GM18526 (cell line): ENCODE results near the gene SREBF2.

Source experiments
- POLR2A ChIP-seq: IDR thresholded peaks from 3 replicates; pipeline ENCODE4 v1.6.1; 2011; ENCODE audit not compliant: insufficient read length; ENCODE audit errors: extremely low read depth

SREBF2 gene

GRCh38 chr22:41913040-41913719 is 80.3 kb downstream of the SREBF2 start:
- TF ChIP-seq POLR2A = no peak

GRCh38 chr22:41913842-41914534 is 81.1 kb downstream of the SREBF2 start:
- TF ChIP-seq POLR2A = no peak

DNA sequence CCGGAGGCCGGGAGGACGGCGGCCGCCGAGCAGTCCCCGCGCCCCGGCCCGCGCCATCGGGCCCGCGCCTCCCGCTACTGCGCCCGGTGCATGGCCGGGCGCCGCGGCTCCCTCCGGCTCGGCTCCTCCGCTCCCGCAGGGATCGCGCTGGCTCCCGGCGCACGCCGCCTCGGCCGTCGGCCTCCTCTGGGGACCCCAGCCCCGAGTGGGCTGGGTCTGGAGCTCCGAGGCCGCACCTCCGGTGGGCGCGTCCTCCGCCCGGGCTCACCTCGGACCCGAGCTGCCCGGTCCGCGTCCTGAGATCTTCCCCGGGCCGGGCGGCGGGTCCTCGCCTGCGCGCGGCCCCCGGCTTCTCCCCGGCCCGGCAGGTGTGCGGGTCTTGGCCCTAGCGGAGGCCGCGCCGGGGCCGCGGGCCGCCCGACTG is 81.7 kb downstream of the SREBF2 start:
- TF ChIP-seq POLR2A = no peak

DNA sequence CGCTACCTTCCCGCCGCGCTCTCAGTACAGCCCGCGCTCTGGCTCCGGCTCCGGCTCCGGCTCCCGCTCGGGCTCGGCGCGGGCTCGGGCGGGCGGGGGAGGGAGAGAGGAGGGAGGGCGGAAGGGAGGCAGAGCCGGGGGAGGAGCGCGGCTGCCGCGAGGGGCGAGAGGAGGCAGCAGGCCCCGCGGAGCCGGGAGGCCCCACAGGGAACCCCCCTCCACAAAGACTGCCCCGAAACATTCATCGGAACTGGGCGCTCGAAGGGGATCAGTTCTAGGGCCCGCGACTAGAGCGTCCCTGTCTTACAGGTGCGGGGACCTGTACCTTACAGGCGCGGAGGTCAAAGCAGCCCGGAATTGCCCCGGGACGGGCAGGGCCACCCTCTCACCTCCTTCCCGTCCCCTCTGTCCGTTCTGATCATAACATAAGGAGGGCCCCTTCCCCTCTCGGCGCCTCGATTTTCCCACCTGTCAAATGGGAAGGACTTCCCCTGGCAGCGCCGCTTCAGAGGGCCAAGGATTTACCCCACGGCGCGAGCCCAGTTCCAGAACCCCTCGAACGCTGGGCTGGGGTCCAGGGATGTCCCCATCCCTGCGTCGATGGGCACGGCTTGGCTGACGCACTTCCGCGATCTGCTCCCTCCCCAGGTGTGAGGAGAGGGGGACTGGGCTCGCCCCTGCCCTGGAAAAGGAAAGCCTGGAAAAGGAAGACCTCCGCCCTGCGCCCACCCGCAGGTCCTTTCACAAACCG is 82.3 kb downstream of the SREBF2 start, which contains the start of gene SHISA8:
TSS of gene SHISA8 (minus strand) at position 40 of the 751 bp plus-strand sequence. CDS start 407 bp downstream, outside the sequence.
- no peak for TF ChIP-seq POLR2A

GRCh38 chr22:41915786-41916493 is 83.0 kb downstream of the SREBF2 start:
- TF ChIP-seq POLR2A = no peak

DNA sequence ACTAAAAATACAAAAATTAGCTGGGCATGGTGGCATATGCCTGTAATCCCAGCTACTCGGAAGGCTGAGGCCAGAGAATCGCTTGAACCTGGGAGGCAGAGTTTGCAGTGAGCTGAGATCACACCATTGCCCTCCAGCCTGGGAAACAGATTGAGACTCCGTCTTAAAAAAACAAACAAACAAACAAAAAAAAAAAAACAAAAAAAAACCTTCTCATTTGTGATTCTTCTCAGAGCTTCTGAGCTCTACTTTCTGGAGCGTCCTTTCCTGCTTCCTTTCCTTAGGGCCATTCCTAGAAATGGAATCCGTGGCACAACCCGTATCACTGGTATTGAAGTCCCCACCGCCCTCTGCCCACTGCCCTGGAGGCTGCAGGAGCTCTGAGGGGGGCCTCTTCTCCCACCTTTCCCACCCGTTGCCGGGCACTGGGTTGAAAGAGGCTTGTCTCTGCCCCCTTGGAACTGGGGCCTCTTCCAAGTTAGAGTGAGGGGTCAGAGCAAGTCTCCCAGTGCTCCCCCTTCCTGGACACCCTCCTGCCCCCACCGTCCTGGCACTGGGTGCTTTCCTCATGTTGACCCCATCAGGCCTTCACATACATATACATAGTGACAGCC is 83.9 kb downstream of the SREBF2 start:
- no peak for TF ChIP-seq POLR2A

DNA sequence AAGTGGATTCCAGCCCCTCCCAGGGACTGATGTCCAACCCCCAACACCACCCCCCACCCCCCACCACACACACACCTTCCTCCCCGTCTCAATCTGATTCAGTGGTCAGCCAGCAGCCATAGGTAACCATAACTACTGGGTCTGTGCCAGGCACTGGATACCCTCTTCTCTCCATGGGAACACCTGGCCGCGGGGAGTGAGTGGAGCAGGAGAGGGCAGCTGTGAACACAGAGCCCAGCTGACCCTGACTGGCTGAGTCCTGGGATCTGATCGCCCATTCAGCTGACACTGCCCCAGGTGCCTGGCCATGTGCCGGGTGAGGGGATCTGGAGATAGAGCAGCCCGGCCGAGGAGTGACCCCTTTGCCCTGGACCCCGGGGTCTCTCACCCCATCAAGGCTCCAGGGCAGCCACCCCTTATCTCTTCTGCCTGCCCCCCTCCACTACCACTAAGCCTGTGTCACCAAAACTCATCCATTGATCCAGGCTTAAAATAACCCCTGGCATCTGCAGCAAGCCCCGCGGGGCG is 84.5 kb downstream of the SREBF2 start:
- TF ChIP-seq POLR2A = no peak

DNA sequence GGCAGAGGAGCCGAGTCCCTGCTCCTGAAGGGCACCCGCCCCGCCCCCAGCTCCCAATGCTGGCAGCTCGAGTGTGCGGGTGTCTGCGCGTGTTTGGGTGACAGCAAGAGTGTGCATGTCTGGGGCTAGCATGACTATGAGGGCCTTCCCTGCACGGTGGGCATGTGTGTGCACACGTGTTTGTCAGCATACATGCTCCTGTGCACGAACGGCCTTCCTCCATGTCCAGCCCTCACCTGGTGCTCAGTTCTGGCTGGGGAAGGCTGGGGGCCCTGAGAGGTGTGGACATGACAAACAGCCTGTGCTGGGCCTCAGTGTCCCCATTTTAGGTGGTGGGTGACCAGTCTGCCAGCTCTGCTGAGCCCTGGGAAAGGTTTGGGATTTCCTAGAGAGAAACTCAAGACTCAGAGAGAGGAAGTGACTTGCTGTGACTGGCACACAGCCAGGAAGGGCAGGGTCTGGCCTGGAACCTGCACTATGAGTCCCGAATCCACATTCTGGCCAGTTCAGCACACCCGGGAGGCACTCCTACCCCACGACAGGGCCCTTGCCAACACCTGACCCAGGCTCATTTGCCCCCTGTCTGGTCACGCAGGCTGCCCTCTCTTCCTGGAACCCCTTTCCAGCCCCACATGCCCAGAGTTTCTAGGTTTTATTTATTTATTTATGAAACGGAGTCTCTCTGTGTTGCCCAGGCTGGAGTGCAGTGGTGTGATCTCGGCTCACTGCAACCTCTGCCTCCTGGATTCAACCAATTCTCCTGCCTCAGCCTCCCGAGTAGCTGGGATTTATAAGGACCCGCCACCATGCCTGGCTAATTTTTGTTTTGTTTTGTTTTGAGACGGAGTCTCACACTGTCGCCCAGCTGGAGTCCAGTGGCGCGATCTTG is 85.2 kb downstream of the SREBF2 start:
- TF ChIP-seq POLR2A = peak; percentile 27

- peak; percentile 78 for TF ChIP-seq POLR2A
Observed at GRCh38 chr22:41919357-41920224, 86.7 kb downstream of the SREBF2 start.

DNA sequence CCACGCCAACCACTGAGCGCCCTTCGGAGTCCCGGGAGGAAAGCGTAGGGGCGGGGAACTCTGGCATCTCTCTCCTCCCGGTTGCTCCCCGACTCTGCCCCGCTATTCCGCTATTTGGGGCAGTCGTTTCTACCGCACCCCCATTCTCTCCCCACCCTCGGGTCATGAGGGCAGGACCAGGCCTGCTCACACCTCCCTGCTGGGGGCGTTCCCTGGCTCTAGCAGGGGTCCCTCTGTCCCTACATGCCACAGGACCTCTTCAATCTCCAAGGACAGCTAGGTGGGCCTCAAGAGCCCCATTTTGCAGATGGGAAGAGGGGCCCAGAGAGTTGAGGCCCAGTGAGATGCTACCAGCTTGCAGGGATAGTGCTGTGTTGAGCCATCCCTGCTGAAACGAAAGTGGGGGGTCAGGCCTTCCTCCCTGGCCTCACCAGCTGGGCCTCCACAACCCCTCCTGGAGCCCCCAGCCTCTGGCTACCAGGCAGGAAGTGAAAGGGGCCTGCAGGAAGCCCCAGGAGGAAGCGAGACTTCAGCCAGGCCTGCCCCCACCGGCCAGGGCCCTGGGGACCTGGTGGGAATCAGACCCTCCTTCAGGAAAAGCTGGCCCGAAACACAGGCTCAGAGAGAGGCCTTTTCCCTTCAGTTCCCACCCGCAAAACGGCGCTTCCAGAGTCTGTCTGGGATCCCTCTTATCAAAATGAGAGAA is 87.5 kb downstream of the SREBF2 start:
- TF ChIP-seq POLR2A = peak; percentile 46

DNA sequence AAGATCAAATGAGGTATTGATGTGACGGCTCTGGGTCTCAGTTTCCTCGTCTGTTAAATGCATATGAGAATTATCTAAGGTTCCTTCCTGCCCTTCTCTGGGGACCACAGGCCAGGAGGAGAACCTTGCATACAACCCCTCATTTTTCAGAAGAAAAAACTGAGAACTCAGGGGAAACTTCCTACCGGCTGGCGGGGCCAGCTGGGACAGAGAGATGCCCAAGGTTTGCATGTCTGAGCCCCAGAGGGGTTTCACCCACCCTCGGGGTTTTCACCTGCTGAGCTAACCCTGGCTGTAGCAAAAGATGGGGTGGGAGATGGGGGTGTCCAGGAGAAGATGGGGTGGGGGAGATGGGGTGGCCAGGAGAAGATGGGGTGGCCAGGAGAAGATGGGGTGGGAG is 89.4 kb downstream of the SREBF2 start:
- TF ChIP-seq POLR2A = no peak

GRCh38 chr22:41922940-41923594 is 90.2 kb downstream of the SREBF2 start:
- peak; percentile 13 for TF ChIP-seq POLR2A
